Duodenal mucosa (tissue), 2 donors: ENCODE data around the gene TMEM151B.
A peak's percentile ranks its signal among the peaks of the same experiment; 100 is the strongest.

Source experiments
- H3K27ac ChIP-seq: one replicate; pipeline ENCODE4 v1.7.0; 2013; ENCODE audit warnings: low read depth, low read length
- H3K27me3 ChIP-seq, 2 donors: one replicate each; pipeline ENCODE4 v1.7.0; 2013; ENCODE audit warnings: low read length in 2 of 2, control low read depth in 1 of 2; ENCODE audit not compliant: insufficient read depth in 2 of 2, control insufficient read depth in 1 of 2
- H3K36me3 ChIP-seq, 2 donors: one replicate each; pipeline ENCODE4 v1.7.0; 2013; ENCODE audit warnings: low read length in 2 of 2, control low read depth in 1 of 2; ENCODE audit not compliant: insufficient read depth in 2 of 2, control insufficient read depth in 1 of 2
- H3K4me1 ChIP-seq, 2 donors: one replicate each; pipeline ENCODE4 v1.7.0; 2013; ENCODE audit warnings: low read length in 2 of 2, control low read depth in 1 of 2; ENCODE audit not compliant: insufficient read depth in 2 of 2, control insufficient read depth in 1 of 2
- H3K4me3 ChIP-seq, 2 donors: one replicate each; pipeline ENCODE4 v1.7.0; 2013; ENCODE audit warnings: low read length in 2 of 2, low read depth in 1 of 2
- H3K9ac ChIP-seq, 2 donors: one replicate each; pipeline ENCODE4 v1.7.0; 2013; ENCODE audit warnings: low read length in 2 of 2, low read depth in 1 of 2
- H3K9me3 ChIP-seq, 2 donors: one replicate each; pipeline ENCODE4 v1.7.0; 2013; ENCODE audit warnings: low read length in 2 of 2, control low read depth in 1 of 2; ENCODE audit not compliant: control insufficient read depth in 1 of 2

Gene TMEM151B

GRCh38 chr6:44257753-44258324, 12.4 kb upstream of the TMEM151B start:
- Histone ChIP-seq H3K4me1 (peaks cover 31 to 35% of the 10 kb centered on the region in 2 donors), H3K9me3 (no peaks in the 10 kb centered on the region), H3K27ac (no peak overlapping the region), H3K9ac (peak overlapping the region; percentile 52 to 56), H3K4me3 (peak overlapping the region; percentile 54 to 89), H3K27me3 (no peaks in the 10 kb centered on the region), H3K36me3 (peaks cover 26 to 52% of the 10 kb centered on the region in 2 donors)

GRCh38 chr6:44258325-44258863, 11.9 kb upstream of the TMEM151B start:
- Histone ChIP-seq H3K27ac (no peak overlapping the region), H3K4me3 (no peak overlapping the region), H3K36me3 (peaks cover 21 to 46% of the 10 kb centered on the region in 2 donors), H3K4me1 (peaks cover 36 to 41% of the 10 kb centered on the region in 2 donors), H3K9me3 (no peaks in the 10 kb centered on the region), H3K9ac (no peak overlapping the region), H3K27me3 (no peaks in the 10 kb centered on the region)

GRCh38 chr6:44258921-44259320, 11.3 kb upstream of the TMEM151B start:
- H3K27me3 ChIP-seq = no peaks in the 10 kb centered on the region
- H3K4me3 ChIP-seq = no peak overlapping the region
- H3K9ac ChIP-seq = no peak overlapping the region
- H3K9me3 ChIP-seq = no peaks in the 10 kb centered on the region
- H3K36me3 ChIP-seq = peaks cover 21 to 41% of the 10 kb centered on the region in 2 donors
- no peak overlapping the region for H3K27ac ChIP-seq
- peaks cover 42 to 46% of the 10 kb centered on the region in 2 donors for H3K4me1 ChIP-seq

- no peaks in the 10 kb centered on the region for H3K27me3 ChIP-seq
- H3K9ac ChIP-seq = no peak overlapping the region
- no peaks in the 10 kb centered on the region for H3K9me3 ChIP-seq
- peaks cover 47 to 57% of the 10 kb centered on the region in 2 donors for H3K4me1 ChIP-seq
- H3K4me3 ChIP-seq = no peak overlapping the region
- peaks cover 16 to 30% of the 10 kb centered on the region in 2 donors for H3K36me3 ChIP-seq
- no peak overlapping the region for H3K27ac ChIP-seq
Observed at GRCh38 chr6:44260011-44260410, 10.2 kb upstream of the TMEM151B start.

GRCh38 chr6:44260451-44261297, 9.6 kb upstream of the TMEM151B start:
- peaks cover 16 to 25% of the 10 kb centered on the region in 2 donors for H3K36me3 ChIP-seq
- no peak overlapping the region for H3K27ac ChIP-seq
- peaks cover 44 to 57% of the 10 kb centered on the region in 2 donors for H3K4me1 ChIP-seq
- H3K9ac ChIP-seq = no peak overlapping the region
- no peak overlapping the region for H3K4me3 ChIP-seq
- no peaks in the 10 kb centered on the region for H3K27me3 ChIP-seq
- H3K9me3 ChIP-seq = no peaks in the 10 kb centered on the region

GRCh38 chr6:44261581-44261980, 8.7 kb upstream of the TMEM151B start:
- Histone ChIP-seq H3K4me1 (peaks cover 35 to 48% of the 10 kb centered on the region in 2 donors), H3K9me3 (no peaks in the 10 kb centered on the region), H3K4me3 (no peak overlapping the region), H3K27me3 (no peaks in the 10 kb centered on the region), H3K9ac (no peak overlapping the region), H3K27ac (no peak overlapping the region), H3K36me3 (peaks cover 16 to 25% of the 10 kb centered on the region in 2 donors)

- Histone ChIP-seq H3K9ac (peak overlapping the region; percentile 92 to 97), H3K4me1 (peaks cover 32 to 43% of the 10 kb centered on the region in 2 donors), H3K27ac (peak overlapping the region; percentile 22), H3K4me3 (peak overlapping the region; percentile 90 to 96), H3K27me3 (no peaks in the 10 kb centered on the region), H3K9me3 (no peaks in the 10 kb centered on the region), H3K36me3 (peaks cover 16 to 25% of the 10 kb centered on the region in 2 donors)
Observed at GRCh38 chr6:44262467-44263353, 7.5 kb upstream of the TMEM151B start.

- Histone ChIP-seq H3K9me3 (no peaks in the 10 kb centered on the region), H3K27ac (peak overlapping the region; percentile 33), H3K4me3 (peak overlapping the region; percentile 90 to 96), H3K27me3 (peaks cover 2 to 4% of the 10 kb centered on the region in 2 donors), H3K4me1 (peaks cover 26 to 37% of the 10 kb centered on the region in 2 donors), H3K9ac (peak overlapping the region; percentile 92 to 97), H3K36me3 (peaks cover 13 to 25% of the 10 kb centered on the region in 2 donors)
Observed at GRCh38 chr6:44263354-44264100, 6.7 kb upstream of the TMEM151B start.
